Left ventricle myocardium superior (tissue), 1 donor: ENCODE results near the gene BCORL1. TPM values are rescaled to one million over a fixed set of nuclear protein-coding genes. Genes with fewer than 3 reads are reported as not detected.

ENCODE experiments used
- ATAC-seq: fragments of 200-7000 bp; cut with Tn5 transposase; one replicate; pipeline ENCODE4 v1.9.1; 2020; ENCODE audit warnings: mild to moderate bottlenecking, moderate library complexity
- DNase-seq: peaks from one replicate; pipeline ENCODE4 v3.0.0-alpha.2; 2020
- intact Hi-C: fragments of 100-400 bp; cut with micrococcal nuclease; formaldehyde crosslinking; loops from one replicate; pipeline ENCODE4 v1.11.0; 2022
- long read RNA-seq: library from polyadenylated mRNA; unstranded; transcript quantifications from one replicate; pipeline ENCODE4 v2.0.0, GENCODE V29; 2021
- total RNA-seq: library from RNA; stranded (reverse); fragmentation: NEBNext Ultra II Directional; extraction: Animal tissue kit (Norgen Biotek cat#: 25700); gene quantifications from one replicate; pipeline ENCODE4 v1.2.1, GENCODE V29; 2021
- donor health status: DM: no; HTN: yes; CAD: no; lungs with severe emphysema.

BCORL1 gene, protein sequence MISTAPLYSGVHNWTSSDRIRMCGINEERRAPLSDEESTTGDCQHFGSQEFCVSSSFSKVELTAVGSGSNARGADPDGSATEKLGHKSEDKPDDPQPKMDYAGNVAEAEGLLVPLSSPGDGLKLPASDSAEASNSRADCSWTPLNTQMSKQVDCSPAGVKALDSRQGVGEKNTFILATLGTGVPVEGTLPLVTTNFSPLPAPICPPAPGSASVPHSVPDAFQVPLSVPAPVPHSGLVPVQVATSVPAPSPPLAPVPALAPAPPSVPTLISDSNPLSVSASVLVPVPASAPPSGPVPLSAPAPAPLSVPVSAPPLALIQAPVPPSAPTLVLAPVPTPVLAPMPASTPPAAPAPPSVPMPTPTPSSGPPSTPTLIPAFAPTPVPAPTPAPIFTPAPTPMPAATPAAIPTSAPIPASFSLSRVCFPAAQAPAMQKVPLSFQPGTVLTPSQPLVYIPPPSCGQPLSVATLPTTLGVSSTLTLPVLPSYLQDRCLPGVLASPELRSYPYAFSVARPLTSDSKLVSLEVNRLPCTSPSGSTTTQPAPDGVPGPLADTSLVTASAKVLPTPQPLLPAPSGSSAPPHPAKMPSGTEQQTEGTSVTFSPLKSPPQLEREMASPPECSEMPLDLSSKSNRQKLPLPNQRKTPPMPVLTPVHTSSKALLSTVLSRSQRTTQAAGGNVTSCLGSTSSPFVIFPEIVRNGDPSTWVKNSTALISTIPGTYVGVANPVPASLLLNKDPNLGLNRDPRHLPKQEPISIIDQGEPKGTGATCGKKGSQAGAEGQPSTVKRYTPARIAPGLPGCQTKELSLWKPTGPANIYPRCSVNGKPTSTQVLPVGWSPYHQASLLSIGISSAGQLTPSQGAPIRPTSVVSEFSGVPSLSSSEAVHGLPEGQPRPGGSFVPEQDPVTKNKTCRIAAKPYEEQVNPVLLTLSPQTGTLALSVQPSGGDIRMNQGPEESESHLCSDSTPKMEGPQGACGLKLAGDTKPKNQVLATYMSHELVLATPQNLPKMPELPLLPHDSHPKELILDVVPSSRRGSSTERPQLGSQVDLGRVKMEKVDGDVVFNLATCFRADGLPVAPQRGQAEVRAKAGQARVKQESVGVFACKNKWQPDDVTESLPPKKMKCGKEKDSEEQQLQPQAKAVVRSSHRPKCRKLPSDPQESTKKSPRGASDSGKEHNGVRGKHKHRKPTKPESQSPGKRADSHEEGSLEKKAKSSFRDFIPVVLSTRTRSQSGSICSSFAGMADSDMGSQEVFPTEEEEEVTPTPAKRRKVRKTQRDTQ (N-terminal part only)
- total RNA-seq, result 12.4 TPM
- long read RNA-seq, partial matches to known transcripts, result 0 of 3 reads
- long read RNA-seq, other reads (novel, unspliced or antisense), result 3 of 3 reads

DNA sequence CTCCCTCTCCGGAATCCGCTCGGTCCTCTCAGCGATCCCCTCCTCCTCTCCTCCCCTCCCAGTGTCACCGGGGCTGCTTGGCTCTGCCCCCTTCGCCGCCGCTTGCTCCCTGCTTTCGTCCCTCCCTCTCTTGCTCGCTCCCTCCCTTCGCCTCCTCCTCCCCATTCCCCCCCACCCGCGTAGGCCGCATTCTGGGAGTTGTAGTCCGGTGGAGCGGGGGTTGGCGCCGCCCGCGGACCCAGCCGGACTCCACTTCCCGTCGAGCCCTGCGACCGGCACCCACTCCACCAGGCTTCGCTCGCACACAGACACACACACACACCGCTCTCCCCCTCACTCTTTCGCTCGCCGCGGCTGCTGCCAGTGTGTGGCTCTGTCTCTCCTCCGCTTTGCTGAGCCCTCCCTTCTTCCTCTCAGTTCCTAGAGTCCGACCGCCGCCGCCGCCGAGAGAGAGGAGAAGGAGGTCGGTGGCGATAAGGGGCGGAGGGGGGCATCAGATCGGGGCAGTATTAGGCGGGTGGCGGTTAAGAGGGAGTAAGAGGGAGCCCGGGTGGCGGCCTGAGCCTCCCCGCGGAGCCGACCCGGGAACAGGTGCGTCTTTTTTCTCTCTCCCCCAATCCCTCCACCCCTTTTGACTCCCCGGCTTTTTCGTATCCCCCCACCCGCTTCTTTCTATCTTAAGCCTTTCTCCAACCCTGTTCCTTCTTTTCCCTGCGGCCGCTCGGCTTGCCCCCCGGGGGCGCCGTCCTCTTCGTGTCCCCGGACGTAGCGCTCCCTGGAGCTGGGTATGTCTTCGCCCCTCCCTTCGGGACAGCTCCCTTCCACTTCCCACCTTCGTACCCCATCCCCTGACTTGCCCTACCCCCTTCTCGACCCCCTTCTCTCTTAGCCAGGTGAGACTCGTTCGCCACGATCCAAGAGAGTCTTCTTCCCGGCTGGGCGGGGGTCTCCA, at the start of gene BCORL1:
Gene BCORL1 (plus strand): TSS at position 336 of the 952 bp plus-strand sequence. CDS start 22,597 bp downstream, outside the sequence.
- intact Hi-C loops, result no loop called here

DNA sequence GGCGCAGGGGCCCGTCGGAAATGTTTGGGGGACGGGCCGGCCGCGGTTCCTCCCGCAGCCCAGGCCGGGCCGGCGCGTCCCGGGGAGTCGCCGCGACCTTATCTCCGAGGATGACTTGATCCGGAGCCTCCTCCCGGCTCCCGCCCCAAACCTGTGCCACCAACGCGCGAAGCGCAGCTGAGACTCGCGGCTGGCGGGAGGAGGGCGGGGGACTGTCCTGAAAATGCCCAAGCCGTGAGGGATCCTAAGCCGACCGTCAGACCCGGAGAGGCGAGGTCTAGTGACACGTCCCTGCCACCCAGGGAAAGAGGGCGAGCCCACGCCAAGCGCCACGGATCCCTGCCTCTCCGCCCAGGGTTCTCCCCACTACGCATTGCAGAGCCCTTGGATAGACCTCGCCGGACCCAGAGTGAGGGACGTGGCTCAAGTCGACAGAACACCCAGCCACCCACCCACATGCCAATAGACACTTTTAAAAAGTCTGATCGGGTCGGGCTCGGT, 49.6 kb upstream of the BCORL1 start:
- intact Hi-C loops, result no loop called here
- peak; percentile 52 for DNase-seq
- ATAC-seq, result no peak

More for the DNA sequence above, at the start of gene BCORL1:
- ATAC-seq (peak; percentile 94), DNase-seq (peak; percentile 93)

- ATAC-seq (no peak), DNase-seq (no peak)
- intact Hi-C loops, result no loop called here
Observed at GRCh38 chrX:129933700-129934099, 48.7 kb upstream of the BCORL1 start.

DNA sequence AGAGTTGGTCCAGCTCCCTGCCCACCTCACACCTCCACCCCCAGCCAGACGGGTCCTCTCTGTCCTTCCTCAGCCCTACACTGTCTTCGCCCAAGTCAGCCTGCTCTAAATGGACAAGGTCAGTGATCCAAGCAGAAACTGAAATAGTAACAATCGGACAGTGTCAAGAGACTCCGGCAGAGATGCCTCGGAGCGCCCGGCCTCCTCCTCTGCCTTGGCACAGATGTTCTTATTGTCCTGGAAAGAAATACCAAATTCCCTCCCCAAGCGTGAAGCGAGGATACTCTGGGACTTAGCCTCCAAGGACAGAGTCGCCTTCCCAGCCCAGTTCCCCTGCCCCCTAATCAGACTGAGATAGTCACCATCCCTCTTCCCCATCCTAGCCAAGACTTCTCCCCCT, 48.0 kb upstream of the BCORL1 start:
- intact Hi-C loops, result no loop called here
- DNase-seq (no peak), ATAC-seq (no peak)

GRCh38 chrX:129934952-129935351, 47.5 kb upstream of the BCORL1 start:
- no peak for DNase-seq
- intact Hi-C loops, result no loop called here
- no peak for ATAC-seq

- no peak for ATAC-seq
- intact Hi-C loops, result no loop called here
- no peak for DNase-seq
Observed at GRCh38 chrX:129938081-129938480, 44.4 kb upstream of the BCORL1 start.

DNA sequence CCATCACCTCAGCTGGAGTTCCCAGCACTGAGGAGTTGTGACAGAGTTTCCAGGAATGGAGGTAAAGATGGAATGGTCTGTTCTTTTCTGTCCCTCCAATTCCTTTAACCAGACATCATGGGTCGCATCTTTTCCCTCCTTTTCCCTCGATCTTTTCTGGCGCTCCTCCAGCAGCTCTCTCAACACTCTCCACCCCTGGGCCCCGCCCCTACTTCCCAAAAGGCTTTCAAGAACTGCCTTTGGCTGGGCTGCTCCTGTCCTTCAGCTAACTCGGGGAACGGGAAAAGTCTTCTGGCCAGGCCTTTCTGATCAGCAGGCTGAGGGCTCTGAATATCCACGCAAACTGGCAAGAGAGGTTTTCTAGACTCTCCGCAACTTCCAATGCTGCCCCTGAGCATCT, 42.4 kb upstream of the BCORL1 start:
- intact Hi-C loops, result no loop called here
- peak; percentile 38 for DNase-seq
- ATAC-seq, result no peak

DNA sequence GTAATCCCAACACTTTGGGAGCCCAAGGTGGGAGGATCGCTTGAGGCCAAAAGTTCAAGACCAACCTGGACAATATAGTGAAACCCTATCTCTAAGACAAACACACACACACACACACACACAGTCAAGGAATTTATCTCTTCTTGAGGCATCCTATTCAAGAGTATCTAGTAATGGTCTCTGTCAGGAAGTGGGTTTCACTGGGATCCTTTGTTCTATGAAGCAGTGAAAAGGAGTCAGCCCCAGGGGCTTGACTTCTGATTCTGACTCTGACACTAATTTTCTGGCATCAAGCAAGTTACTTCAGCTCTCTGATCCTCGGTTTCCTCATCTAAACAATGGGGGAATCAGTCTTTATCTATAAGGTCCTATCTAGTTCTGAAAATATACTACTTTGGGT, 41.7 kb upstream of the BCORL1 start:
- DNase-seq (no peak), ATAC-seq (no peak)
- intact Hi-C loops, result no loop called here

DNA sequence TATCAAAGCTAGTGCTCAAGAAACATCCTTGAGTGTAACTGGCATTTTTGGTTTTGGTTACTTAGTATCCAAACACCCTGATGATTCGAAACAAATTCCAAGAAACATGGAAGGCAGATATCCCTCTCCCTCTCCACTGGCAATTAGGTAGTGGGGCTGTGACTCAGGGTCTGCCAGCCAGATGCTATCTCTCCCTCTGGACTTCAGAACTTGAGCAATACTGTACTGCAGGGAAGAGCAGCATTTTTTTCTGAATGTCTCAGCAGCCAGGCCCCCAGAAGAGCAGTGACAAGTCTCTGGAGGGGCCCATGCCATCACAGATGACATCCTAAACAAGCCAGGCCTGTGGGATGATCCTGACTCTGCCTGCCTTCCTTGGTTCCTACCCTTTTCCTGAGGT, 37.3 kb upstream of the BCORL1 start:
- DNase-seq (no peak), ATAC-seq (no peak)
- intact Hi-C loops, result no loop called here

DNA sequence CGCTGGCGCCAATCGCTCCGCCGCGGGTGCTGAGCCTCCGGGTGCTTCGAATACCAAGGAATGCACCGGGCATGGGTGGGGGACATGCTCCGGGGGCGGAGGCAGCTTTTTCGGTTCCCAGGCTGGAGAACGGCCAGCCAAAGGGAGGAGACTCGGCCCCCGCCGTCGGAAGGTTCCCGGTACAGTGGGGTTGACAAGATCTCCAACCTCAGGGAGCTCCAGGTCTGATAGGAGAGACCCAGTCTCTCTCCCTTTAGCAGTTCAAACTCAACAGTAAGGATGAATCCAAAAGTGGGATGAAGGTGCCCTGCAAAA, 29.1 kb upstream of the BCORL1 start:
- intact Hi-C loops, result no loop called here
- ATAC-seq (no peak), DNase-seq (no peak)

- intact Hi-C loops, result no loop called here
- ATAC-seq (no peak), DNase-seq (no peak)
Observed at GRCh38 chrX:129953881-129954280, 28.6 kb upstream of the BCORL1 start.

DNA sequence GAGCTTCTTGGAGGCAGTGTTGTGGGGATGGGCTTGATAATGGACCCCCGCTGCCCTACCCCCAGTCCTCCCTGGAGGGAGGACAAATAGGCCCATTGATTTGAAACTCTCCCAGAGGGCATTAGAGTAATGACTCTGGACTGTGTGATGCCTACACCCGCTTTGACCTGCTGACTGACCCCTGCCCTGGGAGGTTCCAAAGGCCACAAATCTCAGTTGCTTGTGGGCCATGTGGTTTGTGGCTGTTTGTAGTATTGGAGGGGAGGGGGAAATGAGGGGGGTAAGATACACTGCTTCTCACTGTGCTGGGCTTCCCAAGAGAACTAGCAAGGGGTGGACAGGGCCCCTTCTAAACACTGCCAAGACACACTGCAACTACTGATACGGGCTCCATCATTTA, 27.6 kb upstream of the BCORL1 start:
- ATAC-seq (no peak), DNase-seq (no peak)
- intact Hi-C loops, result no loop called here

GRCh38 chrX:129955682-129956081, 26.8 kb upstream of the BCORL1 start:
- no peak for ATAC-seq
- DNase-seq, result no peak
- intact Hi-C loops, result no loop called here

DNA sequence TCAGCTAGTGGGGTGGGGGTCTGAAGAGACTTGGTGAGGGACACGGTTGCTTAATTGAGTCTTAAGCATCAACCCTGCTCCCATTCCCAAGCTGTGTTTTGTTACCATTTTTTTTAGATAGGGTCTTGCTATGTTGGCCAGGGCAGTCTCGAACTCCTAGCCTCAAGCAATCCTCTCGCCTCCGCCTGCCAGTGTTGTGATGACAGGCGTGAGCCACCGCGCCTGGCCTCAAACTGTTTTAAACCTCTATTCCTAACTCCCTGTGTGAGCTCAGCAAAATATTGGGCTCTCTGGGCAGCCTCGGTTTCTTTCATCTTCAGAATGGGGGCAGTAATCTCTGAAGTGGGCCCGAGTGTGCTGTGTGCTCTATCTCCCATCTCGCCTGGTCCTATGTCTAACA, 26.3 kb upstream of the BCORL1 start:
- no peak for ATAC-seq
- intact Hi-C loops, result no loop called here
- no peak for DNase-seq

GRCh38 chrX:129956765-129957164, 25.7 kb upstream of the BCORL1 start:
- ATAC-seq (no peak), DNase-seq (no peak)
- intact Hi-C loops, result no loop called here

DNA sequence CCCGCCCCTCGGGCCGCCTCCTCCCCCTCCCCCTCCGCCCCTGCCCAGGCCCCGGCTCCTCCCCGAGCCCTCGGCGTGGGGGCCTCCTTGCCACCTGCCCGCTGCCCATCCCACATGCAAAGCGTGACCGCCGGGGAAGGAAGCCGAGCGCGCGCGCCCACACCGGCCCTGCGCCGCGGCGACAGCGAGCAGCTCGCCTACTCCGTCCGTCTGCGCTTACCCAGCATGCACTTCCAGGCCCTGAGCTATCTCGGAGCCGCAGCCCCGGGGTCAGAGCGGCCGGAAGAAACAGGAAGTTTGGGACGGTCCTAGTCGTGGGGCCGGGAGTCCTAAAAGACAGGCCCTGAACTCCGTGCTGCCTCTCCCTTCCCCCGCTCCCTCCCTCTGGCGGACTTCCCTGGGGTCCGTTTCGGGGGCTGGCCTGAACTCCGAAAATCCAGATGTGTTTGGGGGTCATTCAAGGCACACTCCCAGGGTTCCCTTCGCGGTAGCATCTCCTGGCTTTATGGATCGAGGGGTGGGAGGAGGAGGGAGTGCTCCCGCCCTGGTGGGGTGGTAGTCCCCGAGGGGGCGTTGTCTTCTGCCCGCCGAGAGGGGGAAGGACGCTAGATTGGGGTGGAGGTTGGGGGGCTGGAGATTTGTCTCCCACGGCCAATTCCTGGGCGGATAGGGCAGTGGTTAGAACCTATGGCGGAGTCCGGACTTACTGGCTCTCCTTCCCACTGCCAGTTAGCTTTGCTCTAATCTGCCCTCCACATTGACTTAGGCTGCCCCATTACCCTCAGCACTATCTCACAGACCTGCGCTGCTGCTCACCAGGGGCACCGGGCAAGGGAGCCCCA, 25.0 kb upstream of the BCORL1 start:
- ATAC-seq (peak; percentile 87), DNase-seq (peak; percentile 76)
- intact Hi-C loops, result no loop called here

GRCh38 chrX:129958083-129958465, 24.4 kb upstream of the BCORL1 start:
- ATAC-seq (no peak), DNase-seq (no peak)
- intact Hi-C loops, result no loop called here
